GM21717 (cell line): ENCODE results near the gene ZDHHC1.

ENCODE experiments used
- ATAC-seq: cut with Tn5 transposase; IDR thresholded peaks from one replicate; pipeline ENCODE4 v1.9.1; 2021; ENCODE audit warnings: mild to moderate bottlenecking, moderate library complexity; ENCODE audit not compliant: unreplicated experiment

The ZDHHC1 gene

DNA sequence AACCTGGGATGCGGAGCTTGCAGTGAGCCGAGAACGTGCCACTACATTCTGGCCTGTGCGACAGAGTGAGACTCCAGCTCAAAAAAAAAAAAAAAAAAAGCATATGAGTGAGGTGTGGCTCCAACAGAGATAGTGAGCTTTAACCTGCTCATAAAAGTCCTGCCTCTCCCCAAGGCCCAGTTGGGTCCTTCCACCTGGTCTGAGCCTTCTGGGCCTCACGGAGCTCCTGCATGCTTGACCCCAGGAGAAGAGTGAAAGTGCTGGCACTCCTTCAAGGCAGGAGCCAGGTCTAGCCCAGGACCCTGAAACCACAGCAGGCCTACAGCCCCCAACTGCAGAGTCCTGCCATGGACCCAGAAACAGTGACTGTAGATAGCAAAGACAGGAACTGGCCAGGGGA is 32.3 kb upstream of the ZDHHC1 start:
- no peak for ATAC-seq

GRCh38 chr16:67447508-67448076 is 31.3 kb upstream of the ZDHHC1 start:
- ATAC-seq, result no peak

DNA sequence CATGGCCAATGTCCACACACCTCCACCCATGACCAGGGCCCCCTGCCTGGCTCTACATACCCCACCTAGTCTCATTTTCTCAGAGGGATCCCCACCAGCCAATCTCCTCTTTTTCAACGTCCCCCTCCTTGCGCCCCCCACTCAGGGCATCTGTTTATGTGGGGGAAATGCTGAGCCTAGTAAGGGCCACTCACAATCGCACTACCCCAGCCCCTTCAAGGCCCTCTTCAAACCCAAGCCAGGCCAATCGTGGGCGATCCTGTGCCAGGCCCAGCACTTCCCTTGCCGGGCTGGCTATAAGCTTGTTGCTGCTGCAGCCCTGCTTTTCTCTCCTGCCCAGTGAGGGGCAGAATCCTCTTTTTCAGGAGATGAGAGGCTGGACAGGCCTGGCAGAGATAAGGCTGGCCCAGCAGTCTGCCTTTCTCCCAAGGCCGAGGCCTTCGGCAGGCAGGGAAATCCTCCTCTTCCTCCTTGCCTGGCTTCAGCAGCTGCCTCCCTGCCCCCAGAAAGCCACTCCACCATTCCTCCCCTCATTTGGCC is 30.8 kb upstream of the ZDHHC1 start:
- no peak for ATAC-seq

- no peak for ATAC-seq
Observed at GRCh38 chr16:67445913-67446907, 29.9 kb upstream of the ZDHHC1 start.

DNA sequence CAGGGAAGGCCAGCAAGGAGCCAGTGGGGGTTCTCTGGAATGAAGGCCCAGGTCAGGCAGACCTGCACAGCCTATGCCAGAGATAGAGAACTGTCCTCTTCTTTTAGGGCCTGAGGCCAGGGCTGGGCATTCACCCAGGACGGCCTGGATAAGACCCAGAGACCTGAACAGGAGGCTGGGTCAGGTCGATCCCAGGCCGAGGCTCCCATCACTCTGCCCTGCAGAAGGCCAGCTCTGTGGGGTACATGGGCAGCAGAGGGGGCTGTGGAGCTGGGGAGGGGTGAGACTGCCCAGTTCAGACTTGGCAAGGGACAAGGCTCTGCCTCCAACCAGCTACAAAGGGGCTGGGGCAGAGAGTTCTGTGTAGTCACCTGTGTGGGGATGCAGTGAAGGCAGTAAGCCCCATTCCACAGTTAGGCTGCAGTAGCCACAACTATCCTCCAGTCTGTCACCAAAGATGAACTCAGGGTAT is 29.2 kb upstream of the ZDHHC1 start:
- ATAC-seq, result no peak

- no peak for ATAC-seq
Observed at GRCh38 chr16:67445126-67445426, 28.8 kb upstream of the ZDHHC1 start.

DNA sequence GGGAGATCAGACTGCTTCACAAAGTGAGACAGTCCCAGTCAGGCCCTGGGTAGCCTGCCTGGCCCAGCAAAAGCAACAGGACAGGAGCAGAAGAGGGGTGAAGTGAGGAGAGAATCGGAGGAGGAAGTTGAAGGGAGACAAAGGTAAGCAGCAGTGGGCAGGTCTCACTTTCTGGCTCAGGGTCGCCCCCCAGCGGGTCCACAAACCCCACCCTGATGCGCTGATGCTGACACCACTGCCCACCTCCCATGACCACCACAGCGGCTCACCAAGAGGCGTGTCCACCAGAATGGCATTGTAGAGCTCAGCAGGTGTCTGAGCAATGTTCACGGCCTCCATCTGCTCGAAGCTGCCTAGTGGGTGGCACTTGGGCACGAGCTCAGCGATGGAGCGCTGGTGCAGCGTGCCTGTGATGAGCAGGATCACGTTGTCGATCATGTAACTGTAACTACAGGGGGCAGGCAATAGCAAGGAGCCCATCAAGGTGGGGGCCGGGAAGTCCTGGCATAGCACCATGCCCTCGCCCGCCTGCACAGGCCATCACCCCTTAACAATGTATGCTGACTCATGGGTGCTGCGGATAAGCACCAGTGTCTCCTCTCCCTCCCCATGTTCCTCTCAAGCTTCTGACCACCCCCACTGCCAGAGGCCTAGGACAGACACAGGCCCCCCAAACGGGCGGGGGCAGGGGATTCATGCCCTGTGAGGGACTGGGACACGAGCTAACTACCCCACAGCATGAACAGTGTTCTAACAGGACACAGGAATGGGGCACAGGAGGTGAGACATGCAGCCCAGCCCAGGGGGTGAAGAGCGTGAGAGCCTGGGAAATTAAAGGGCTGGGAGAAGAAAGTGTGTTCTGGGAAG is 28.2 kb upstream of the ZDHHC1 start:
- ATAC-seq, result no peak

DNA sequence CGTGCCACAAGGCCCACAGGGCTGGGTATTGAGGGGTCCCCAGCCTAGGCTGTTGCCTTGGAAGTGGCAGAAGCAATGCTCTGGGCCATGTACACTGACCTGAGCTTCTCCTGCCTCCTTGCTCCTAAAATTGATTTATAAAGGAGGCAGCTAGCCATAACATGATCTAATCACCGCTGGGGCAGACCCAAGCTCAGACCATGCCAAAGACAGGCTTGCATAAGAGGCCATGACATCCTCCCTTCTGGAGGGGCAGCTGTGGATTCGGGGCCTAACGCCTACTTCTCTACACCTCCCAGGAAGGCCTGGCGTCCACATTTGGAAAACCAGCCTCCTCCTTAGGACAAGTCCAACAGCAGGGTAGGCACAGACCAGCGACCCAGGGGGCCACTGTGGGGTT is 27.0 kb upstream of the ZDHHC1 start:
- no peak for ATAC-seq

DNA sequence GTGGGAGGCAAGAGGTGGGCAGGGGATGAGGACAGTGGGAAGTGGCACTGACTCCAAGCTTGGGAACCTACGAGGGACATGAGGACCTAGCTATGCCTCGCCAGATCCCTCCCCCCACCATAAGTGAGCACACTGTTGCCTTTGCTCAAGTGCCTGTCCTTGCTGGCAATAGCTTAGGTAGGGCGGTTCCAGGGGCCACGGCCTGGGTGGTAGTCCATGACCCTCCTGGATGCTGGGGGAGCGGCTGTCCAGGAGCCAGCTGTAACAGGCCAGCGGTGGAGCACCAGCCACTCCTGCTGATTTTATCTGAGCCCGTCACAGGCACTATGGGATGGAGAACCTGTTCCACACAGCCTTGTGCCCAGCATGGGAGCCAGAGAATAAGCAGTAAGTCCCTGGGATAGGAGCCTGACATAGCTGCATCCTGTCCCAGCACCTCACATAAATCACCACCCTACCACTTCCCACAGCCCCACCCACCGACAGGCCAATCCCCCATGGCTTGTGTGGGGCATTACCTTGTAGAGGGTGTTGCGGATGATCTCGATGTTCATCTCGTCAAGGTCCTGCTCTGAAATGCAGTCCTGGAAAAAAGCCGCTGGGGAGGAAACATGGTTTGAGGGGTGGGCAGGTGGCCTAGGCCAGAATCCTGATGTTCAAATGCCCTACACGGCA is 26.4 kb upstream of the ZDHHC1 start:
- ATAC-seq, result no peak

- no peak for ATAC-seq
Observed at GRCh38 chr16:67441907-67442306, 25.6 kb upstream of the ZDHHC1 start.

DNA sequence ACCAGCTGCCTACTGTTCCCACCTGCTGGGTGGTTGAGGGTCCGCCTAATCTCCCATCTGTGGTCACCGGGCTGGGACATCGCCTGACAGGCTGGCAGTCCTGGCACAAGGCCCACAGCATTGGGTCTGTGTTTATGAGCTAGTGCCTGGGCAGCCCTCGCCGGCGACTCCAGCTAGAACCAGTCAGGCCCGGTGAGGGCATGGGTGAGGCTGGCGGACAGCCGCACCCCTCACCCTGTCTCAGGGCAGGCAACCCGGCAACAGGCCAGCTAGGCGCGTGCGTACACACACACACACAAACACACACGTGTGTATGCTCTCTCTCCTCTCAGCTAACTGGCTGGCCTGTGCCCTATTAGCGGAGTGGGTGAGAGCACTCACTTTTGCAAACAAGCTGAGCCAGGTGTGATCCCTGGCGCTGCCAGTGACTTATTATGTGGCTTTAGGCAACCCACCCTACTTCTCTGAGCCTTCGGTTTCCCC is 25.0 kb upstream of the ZDHHC1 start:
- ATAC-seq, result no peak

GRCh38 chr16:67438824-67439393 is 22.6 kb upstream of the ZDHHC1 start:
- no peak for ATAC-seq

DNA sequence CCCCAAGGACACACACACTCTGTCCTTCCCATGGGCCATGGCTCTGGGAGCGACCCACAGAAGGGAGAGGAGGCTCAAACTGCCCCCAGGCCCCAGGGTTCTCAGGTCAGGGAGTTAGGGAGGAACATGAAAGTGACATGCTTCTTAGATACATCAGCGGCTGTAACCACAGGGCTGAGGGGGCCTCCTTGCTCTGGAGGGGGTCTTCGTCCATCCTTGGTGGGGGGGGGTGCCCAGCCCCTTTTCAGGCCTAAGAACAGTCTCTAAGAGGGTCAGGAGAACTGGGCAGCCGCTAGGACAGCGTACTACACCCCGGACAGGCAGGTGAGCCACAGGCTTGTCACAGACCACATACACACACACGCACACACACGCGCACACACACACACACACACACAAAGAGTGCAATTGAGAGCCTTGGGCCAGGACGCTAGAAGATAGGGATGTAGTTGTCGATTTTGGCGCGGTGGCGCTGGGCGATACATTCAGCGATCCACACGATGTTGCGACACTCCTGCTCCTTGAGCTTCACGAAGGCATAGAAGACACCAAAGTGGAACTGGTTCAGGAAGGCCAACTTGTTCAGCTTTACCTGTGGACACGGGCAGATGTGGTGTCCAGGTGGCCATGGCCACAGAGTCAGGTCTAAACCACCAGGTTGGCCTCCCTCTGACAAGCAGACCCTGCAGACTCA is 22.0 kb upstream of the ZDHHC1 start:
- ATAC-seq, result no peak

- no peak for ATAC-seq
Observed at GRCh38 chr16:67437513-67437912, 21.2 kb upstream of the ZDHHC1 start.

GRCh38 chr16:67436640-67437193 is 20.4 kb upstream of the ZDHHC1 start:
- ATAC-seq, result no peak

- no peak for ATAC-seq
Observed at GRCh38 chr16:67435758-67436164, 19.5 kb upstream of the ZDHHC1 start.

GRCh38 chr16:67433131-67433719 is 16.9 kb upstream of the ZDHHC1 start:
- no peak for ATAC-seq

DNA sequence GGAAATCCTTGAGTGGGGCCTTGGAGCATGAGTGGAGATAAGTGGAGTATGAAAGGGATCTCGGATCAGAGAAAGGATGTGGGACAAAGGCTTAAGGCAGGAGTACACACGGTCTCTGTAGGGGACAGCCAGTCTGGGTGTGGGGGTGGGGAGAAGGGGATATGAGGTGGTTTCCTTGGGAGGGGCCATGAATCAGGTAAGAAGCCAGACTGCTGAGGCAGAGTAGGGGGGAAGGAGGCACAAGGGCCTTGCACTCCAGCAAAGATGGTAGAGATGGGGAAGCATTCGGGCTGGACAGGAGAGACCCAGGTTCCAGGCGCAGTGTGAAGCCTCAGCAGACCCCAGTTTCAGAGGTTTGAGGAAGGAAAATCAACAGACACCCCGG is 16.2 kb upstream of the ZDHHC1 start:
- no peak for ATAC-seq
